Endothelial cell of umbilical vein (primary cell): ENCODE results near the gene MBTD1. TPM values are rescaled to one million over a fixed set of nuclear protein-coding genes. Genes with fewer than 3 reads are reported as not detected.

ENCODE experiments used
- BruUV-seq: library from RNA; stranded (reverse); fragments of 400-500 nt; replicated peaks from 2 replicates; lab custom pipeline; 2021; lab: Mats Ljungman, UMichigan
- CTCF ChIA-PET: fragments of 300-600, 350-600 bp; sonication (Branson Sonifier 250); formaldehyde crosslinking; loops from one replicate; lab custom pipeline; 2021; ENCODE audit warnings: antibody characterized with exemption, inconsistent platforms; lab: Charles Lee
- POLR2A ChIA-PET: fragments of 300-600, 350-600 bp; sonication (Branson Sonifier 250); formaldehyde crosslinking; loops from one replicate; lab custom pipeline; 2021; ENCODE audit warnings: antibody characterized with exemption, inconsistent platforms; lab: Charles Lee
- DNase-seq: peaks from one replicate; pipeline ENCODE4 v3.0.0-alpha.2; 2011; ENCODE audit warnings: low read depth, low spot score
- FAIRE-seq: peaks from 2 replicates; lab custom pipeline; 2011; peaks lifted over from hg19 to GRCh38; lab: Jason Lieb, UNC
- H2AFZ ChIP-seq: 2 replicates; pipeline ENCODE4 v1.6.0; 2012; ENCODE audit warnings: low read depth, low read length, control low read depth, inconsistent platforms
- H3K27ac ChIP-seq: 2 replicates; pipeline ENCODE4 v1.5.1; 2011; ENCODE audit warnings: low read depth, mild to moderate bottlenecking, control low read depth, low read length, moderate library complexity; ENCODE audit not compliant: insufficient read depth
- H3K27me3 ChIP-seq, 2 experiments: 2 replicates each; pipeline versions ENCODE4 v1.6.0 to v1.6.1; 2011; ENCODE audit warnings: low read length in 2 of 2, mixed read lengths in 1 of 2; ENCODE audit not compliant: control insufficient read depth in 2 of 2, insufficient read depth in 2 of 2
- H3K36me3 ChIP-seq, 2 experiments: 2 replicates in 1 of 2; 3 replicates in 1 of 2; pipeline ENCODE4 v1.5.1; 2011; ENCODE audit warnings: low read length in 2 of 2, mild to moderate bottlenecking in 1 of 2, moderate library complexity in 1 of 2; ENCODE audit not compliant: control insufficient read depth in 2 of 2, insufficient read depth in 2 of 2; ENCODE audit errors: extremely low read depth in 1 of 2
- H3K4me1 ChIP-seq: 3 replicates; pipeline ENCODE4 v1.5.1; 2011; ENCODE audit warnings: mild to moderate bottlenecking, low read length; ENCODE audit not compliant: control insufficient read depth, insufficient read depth; ENCODE audit errors: extremely low read depth
- H3K4me2 ChIP-seq: 2 replicates; pipeline ENCODE4 v1.6.1; 2011; ENCODE audit warnings: low read length, control low read depth, mixed read lengths; ENCODE audit not compliant: insufficient read depth
- H3K4me3 ChIP-seq, 3 experiments: fragments of 200-600 bp in 1 of 3; sonication (generic), shearing (Covaris generic) in 1 of 3; replicated peaks in 1 of 3; 2 replicates each; pipeline ENCODE4 v1.5.1; 2011 to 2016; ENCODE audit warnings: control low read depth in 3 of 3, low read length in 3 of 3, mild to moderate bottlenecking in 2 of 3, inconsistent platforms in 1 of 3, low read depth in 1 of 3, moderate library complexity in 1 of 3; ENCODE audit not compliant: insufficient read depth in 1 of 3
- H3K79me2 ChIP-seq: 2 replicates; pipeline ENCODE4 v1.6.0; 2012; ENCODE audit warnings: low read length, inconsistent platforms; ENCODE audit not compliant: control insufficient read depth, insufficient read depth
- H3K9ac ChIP-seq: replicated peaks from 2 replicates; pipeline ENCODE3; 2011; ENCODE audit warnings: low read length, control low read depth; ENCODE audit not compliant: insufficient read depth; ENCODE audit errors: extremely low read depth
- H3K9me1 ChIP-seq: replicated peaks from 3 replicates; pipeline ENCODE4 v1.6.0; 2011; ENCODE audit warnings: mild to moderate bottlenecking, low read length; ENCODE audit not compliant: control insufficient read depth, insufficient read depth; ENCODE audit errors: extremely low read depth
- H3K9me3 ChIP-seq: replicated peaks from 2 replicates; pipeline ENCODE4 v1.5.1; 2012; ENCODE audit warnings: low read length, inconsistent platforms; ENCODE audit not compliant: control insufficient read depth, insufficient read depth
- H4K20me1 ChIP-seq: replicated peaks from 2 replicates; pipeline ENCODE3; 2011; ENCODE audit warnings: mild to moderate bottlenecking, low read length; ENCODE audit not compliant: control insufficient read depth, insufficient read depth; ENCODE audit errors: extremely low read depth
- EZH2 ChIP-seq: IDR thresholded peaks from 2 replicates; pipeline ENCODE4 v1.6.1; 2012; ENCODE audit warnings: borderline replicate concordance, low read depth, mild to moderate bottlenecking, moderate library complexity, low read length, inconsistent platforms; ENCODE audit not compliant: severe bottlenecking
- FOS ChIP-seq: IDR thresholded peaks from 2 replicates; pipeline ENCODE4 v1.6.1; 2011; ENCODE audit warnings: mild to moderate bottlenecking, low read length, moderate library complexity, borderline replicate concordance; ENCODE audit not compliant: insufficient read depth
- GATA2 ChIP-seq: IDR thresholded peaks from 2 replicates; pipeline ENCODE4 v1.7.0; 2011; ENCODE audit warnings: low read depth, mild to moderate bottlenecking, moderate library complexity, mixed read lengths, low read length; ENCODE audit not compliant: insufficient read length, insufficient read depth
- JUN ChIP-seq: IDR thresholded peaks from 2 replicates; pipeline ENCODE4 v1.6.1; 2011; ENCODE audit warnings: borderline replicate concordance, low read depth; ENCODE audit not compliant: insufficient read length, insufficient read depth
- MYC ChIP-seq: IDR thresholded peaks from one replicate; pipeline ENCODE4 v1.6.1; 2011; ENCODE audit warnings: mild to moderate bottlenecking, low read depth, low read length
- POLR2A ChIP-seq: IDR thresholded peaks from 2 replicates; pipeline ENCODE4 v1.6.1; 2012; ENCODE audit warnings: low read depth, mild to moderate bottlenecking, control low read depth, low read length
- POLR2AphosphoS5 ChIP-seq: IDR thresholded peaks from 2 replicates; pipeline ENCODE4 v1.6.1; 2012; ENCODE audit warnings: low read depth, mild to moderate bottlenecking, control low read depth, low read length, moderate library complexity; ENCODE audit not compliant: insufficient read depth
- dilution Hi-C: fragments of 300-500 bp; cut with MboI; formaldehyde crosslinking; loops from one replicate; pipeline ENCODE4 v1.15.0; 2019; ENCODE audit warnings: low sequenced_read_pairs; ENCODE audit not compliant: extremely low pct_ligation_motif_present
- intact Hi-C: fragments of 100-400 bp; cut with micrococcal nuclease; formaldehyde crosslinking; loops from one replicate; pipeline ENCODE4 v1.10.0; 2022
- polyA plus RNA-seq, 4 experiments: library from polyadenylated mRNA; depleted of rRNA in 3 of 4; stranded (reverse) in 3 of 4; unstranded in 1 of 4; fragments of >200 nt; gene quantifications; 2 replicates each; pipeline versions ENCODE4 v1.2.1 to v1.2.3, GENCODE V29; 2011 to 2012; ENCODE audit warnings: missing spikeins in 1 of 4
- total RNA-seq: library from RNA; stranded (reverse); gene quantifications from 2 replicates; pipeline ENCODE4 v1.2.3, GENCODE V29; 2021
- TF ChIP-seq, protein P1 (sequence below), 2 donors: IDR thresholded peaks; 1 replicate in 1 of 2; 2 replicates in 1 of 2; pipeline ENCODE4 v1.5.1; 2011; ENCODE audit warnings: low read length in 2 of 2, mild to moderate bottlenecking in 2 of 2, moderate library complexity in 2 of 2, control low read depth in 1 of 2, inconsistent platforms in 1 of 2, low read depth in 1 of 2; ENCODE audit not compliant: insufficient read depth in 1 of 2; ENCODE audit errors: extremely low read depth in 1 of 2
- TF ChIP-seq, protein P2 (sequence below): IDR thresholded peaks from 2 replicates; pipeline ENCODE4 v1.6.1; 2011; ENCODE audit not compliant: insufficient read depth, insufficient read length

Gene MBTD1
- total and polyA plus RNA-seq, 2 donors (not counting 3 experiments of a cell fraction or from before 2014, with no cell fraction given), result 4.8 to 14.0 TPM

DNA sequence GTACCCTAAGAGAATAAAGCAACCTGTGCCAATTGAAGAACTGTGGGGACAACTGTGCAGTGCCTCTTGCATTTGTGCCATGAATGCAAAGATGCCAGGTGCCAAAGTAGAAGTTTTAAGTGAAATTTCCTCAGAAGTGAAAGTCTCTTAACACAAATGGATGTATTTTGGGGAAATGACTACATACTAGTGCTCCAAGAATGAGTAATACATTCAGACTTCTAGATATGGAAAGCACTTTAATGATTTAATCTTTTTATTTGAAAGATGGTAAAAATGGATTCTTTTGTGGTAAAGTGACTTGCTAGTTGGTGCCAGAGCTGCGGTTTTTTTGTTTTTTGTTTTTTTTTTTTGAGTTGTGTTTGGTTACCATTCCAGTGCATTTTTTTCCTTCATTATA lies 15.5 kb upstream of the MBTD1 start:
- Histone ChIP-seq H3K36me3 (peaks cover 10% of the 10 kb centered on the region in 2 experiments), H3K79me2 (peaks cover 13% of the 10 kb centered on the region), H3K4me2 (no peak overlapping the region), H3K9me1 (no peaks in the 10 kb centered on the region), H3K27ac (no peak overlapping the region), H4K20me1 (no peaks in the 10 kb centered on the region), H2AFZ (no peak overlapping the region), H3K4me3 (no peak overlapping the region), H3K4me1 (no peaks in the 10 kb centered on the region), H3K9ac (no peak overlapping the region), H3K9me3 (no peaks in the 10 kb centered on the region), H3K27me3 (no peaks in the 10 kb centered on the region)
- CTCF ChIA-PET, result no interaction called here
- no TSS peak for BruUV-seq
- FAIRE-seq (no peak), DNase-seq (no peak)
- dilution Hi-C loops, result no loop called here
- TF ChIP-seq MYC, result no peak
- no peak for TF ChIP-seq FOS
- TF ChIP-seq POLR2A, result no peak
- no peak for TF ChIP-seq POLR2AphosphoS5
- TF ChIP-seq, protein P1, sequence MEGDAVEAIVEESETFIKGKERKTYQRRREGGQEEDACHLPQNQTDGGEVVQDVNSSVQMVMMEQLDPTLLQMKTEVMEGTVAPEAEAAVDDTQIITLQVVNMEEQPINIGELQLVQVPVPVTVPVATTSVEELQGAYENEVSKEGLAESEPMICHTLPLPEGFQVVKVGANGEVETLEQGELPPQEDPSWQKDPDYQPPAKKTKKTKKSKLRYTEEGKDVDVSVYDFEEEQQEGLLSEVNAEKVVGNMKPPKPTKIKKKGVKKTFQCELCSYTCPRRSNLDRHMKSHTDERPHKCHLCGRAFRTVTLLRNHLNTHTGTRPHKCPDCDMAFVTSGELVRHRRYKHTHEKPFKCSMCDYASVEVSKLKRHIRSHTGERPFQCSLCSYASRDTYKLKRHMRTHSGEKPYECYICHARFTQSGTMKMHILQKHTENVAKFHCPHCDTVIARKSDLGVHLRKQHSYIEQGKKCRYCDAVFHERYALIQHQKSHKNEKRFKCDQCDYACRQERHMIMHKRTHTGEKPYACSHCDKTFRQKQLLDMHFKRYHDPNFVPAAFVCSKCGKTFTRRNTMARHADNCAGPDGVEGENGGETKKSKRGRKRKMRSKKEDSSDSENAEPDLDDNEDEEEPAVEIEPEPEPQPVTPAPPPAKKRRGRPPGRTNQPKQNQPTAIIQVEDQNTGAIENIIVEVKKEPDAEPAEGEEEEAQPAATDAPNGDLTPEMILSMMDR (IDR thresholded peaks at IDR 0.05; ENCODE audit: extremely low read depth in 1 of 2, insufficient read depth in 1 of 2, low read depth in 1 of 2, low read length in 2 of 2), result no peak
- TF ChIP-seq GATA2, result no peak
- TF ChIP-seq, protein P2, sequence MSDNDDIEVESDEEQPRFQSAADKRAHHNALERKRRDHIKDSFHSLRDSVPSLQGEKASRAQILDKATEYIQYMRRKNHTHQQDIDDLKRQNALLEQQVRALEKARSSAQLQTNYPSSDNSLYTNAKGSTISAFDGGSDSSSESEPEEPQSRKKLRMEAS, result no peak
- no peak for TF ChIP-seq JUN
- TF ChIP-seq EZH2, result no peak
- POLR2A ChIA-PET, result no interaction called here
- intact Hi-C loops, result no loop called here
